ENCODE data around the gene ABCF1.

DNA sequence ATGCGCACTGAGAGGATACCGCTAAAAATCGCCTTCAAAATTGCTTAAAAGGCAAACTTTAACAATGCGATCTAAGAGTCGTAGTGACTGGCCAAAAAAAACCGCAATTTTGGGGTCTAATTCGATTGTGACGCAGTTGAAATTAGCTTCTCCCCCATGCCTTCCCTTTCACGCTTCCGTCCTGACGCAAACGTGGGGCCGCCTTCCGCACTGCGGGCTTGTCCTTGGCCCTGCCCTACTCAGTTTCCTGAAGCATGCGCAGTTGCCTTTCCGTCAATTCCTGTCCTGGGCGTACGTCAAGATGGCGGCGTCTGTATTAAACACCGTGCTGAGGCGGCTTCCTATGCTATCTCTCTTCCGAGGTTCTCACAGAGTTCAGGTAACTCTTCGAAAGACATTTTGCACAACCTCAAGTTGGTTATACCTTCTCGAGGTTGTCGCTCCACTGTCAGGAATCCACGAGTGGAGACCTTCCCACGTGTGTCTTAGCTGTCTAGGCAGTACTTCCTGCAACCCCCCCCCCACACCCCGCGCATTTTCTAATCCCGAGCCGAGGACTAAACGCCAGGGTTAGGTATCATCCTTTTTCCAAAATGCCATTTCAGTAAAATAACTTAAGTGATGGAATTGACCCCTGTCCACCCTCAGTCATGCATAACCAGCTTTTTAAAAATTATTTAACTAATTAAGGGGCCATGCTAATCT lies 46.5 kb downstream of the ABCF1 start, which contains the start of gene MRPS18B:
- TF ChIP-seq EZH2 (IDR thresholded peaks at IDR 0.05; ENCODE audit: borderline replicate concordance, insufficient read depth, low read length, poor library complexity, severe bottlenecking) (no peak), EP300 (conservative IDR thresholded peaks at IDR 0.05; ENCODE audit: poor library complexity, severe bottlenecking) (no peak), RAD21 (conservative IDR thresholded peaks at IDR 0.05) (peak; percentile 41), POLR2AphosphoS5 (IDR thresholded peaks at IDR 0.05) (peak; percentile 96), MXI1 (conservative IDR thresholded peaks at IDR 0.05; ENCODE audit: poor library complexity, severe bottlenecking) (peak; percentile 99), TAF1 (IDR thresholded peaks at IDR 0.05; ENCODE audit: low read depth) (peak; percentile 88), SMC3 (conservative IDR thresholded peaks at IDR 0.05; ENCODE audit: poor library complexity) (no peak)
- TF ChIP-seq, protein P1, sequence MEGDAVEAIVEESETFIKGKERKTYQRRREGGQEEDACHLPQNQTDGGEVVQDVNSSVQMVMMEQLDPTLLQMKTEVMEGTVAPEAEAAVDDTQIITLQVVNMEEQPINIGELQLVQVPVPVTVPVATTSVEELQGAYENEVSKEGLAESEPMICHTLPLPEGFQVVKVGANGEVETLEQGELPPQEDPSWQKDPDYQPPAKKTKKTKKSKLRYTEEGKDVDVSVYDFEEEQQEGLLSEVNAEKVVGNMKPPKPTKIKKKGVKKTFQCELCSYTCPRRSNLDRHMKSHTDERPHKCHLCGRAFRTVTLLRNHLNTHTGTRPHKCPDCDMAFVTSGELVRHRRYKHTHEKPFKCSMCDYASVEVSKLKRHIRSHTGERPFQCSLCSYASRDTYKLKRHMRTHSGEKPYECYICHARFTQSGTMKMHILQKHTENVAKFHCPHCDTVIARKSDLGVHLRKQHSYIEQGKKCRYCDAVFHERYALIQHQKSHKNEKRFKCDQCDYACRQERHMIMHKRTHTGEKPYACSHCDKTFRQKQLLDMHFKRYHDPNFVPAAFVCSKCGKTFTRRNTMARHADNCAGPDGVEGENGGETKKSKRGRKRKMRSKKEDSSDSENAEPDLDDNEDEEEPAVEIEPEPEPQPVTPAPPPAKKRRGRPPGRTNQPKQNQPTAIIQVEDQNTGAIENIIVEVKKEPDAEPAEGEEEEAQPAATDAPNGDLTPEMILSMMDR (IDR thresholded peaks at IDR 0.05; ENCODE audit: poor library complexity, severe bottlenecking) = no peak
- TF ChIP-seq, protein P2, sequence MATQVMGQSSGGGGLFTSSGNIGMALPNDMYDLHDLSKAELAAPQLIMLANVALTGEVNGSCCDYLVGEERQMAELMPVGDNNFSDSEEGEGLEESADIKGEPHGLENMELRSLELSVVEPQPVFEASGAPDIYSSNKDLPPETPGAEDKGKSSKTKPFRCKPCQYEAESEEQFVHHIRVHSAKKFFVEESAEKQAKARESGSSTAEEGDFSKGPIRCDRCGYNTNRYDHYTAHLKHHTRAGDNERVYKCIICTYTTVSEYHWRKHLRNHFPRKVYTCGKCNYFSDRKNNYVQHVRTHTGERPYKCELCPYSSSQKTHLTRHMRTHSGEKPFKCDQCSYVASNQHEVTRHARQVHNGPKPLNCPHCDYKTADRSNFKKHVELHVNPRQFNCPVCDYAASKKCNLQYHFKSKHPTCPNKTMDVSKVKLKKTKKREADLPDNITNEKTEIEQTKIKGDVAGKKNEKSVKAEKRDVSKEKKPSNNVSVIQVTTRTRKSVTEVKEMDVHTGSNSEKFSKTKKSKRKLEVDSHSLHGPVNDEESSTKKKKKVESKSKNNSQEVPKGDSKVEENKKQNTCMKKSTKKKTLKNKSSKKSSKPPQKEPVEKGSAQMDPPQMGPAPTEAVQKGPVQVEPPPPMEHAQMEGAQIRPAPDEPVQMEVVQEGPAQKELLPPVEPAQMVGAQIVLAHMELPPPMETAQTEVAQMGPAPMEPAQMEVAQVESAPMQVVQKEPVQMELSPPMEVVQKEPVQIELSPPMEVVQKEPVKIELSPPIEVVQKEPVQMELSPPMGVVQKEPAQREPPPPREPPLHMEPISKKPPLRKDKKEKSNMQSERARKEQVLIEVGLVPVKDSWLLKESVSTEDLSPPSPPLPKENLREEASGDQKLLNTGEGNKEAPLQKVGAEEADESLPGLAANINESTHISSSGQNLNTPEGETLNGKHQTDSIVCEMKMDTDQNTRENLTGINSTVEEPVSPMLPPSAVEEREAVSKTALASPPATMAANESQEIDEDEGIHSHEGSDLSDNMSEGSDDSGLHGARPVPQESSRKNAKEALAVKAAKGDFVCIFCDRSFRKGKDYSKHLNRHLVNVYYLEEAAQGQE (IDR thresholded peaks at IDR 0.05; ENCODE audit: borderline replicate concordance) = peak; percentile 96

All from neural cell (in vitro differentiated cells).